A673 (cell line): ENCODE measurements around the gene SLAIN2. TPM values are rescaled to one million over a fixed set of nuclear protein-coding genes. Genes with fewer than 3 reads are reported as not detected.

ENCODE experiments used
- BruUV-seq: library from RNA; stranded (reverse); fragments of 400-500 nt; replicated peaks from 2 replicates; lab custom pipeline; 2021; lab: Mats Ljungman, UMichigan
- CTCF ChIA-PET: fragments of 300-600 bp; sonication (Branson Sonifier 250); formaldehyde crosslinking; loops from one replicate; lab custom pipeline; 2022; ENCODE audit warnings: antibody characterized with exemption; lab: Charles Lee
- POLR2A ChIA-PET: fragments of 300-600 bp; sonication (Branson Sonifier 250); formaldehyde crosslinking; loops from one replicate; lab custom pipeline; 2022; ENCODE audit warnings: antibody characterized with exemption; ENCODE audit not compliant: low non-redundant PET; lab: Charles Lee
- DNase-seq: peaks from one replicate; pipeline ENCODE4 v3.0.0-alpha.2; 2015; ENCODE audit warnings: low spot score
- H3K27ac ChIP-seq: fragments of 200-600 bp; sonication (generic); 2 replicates; pipeline ENCODE4 v1.5.1; 2016; ENCODE audit warnings: mixed run types, low read depth, mild to moderate bottlenecking, mixed read lengths, antibody characterized with exemption, low read length; ENCODE audit not compliant: poor library complexity, severe bottlenecking
- H3K27me3 ChIP-seq: fragments of 200-600 bp; sonication (generic); replicated peaks from 2 replicates; pipeline ENCODE4 v1.6.1; 2017; ENCODE audit warnings: mixed run types, low read depth, mild to moderate bottlenecking, mixed read lengths, antibody characterized with exemption, low read length; ENCODE audit not compliant: insufficient read depth, poor library complexity
- H3K36me3 ChIP-seq: fragments of 200-600 bp; sonication (generic); 2 replicates; pipeline ENCODE4 v1.6.1; 2016; ENCODE audit warnings: mixed run types, mild to moderate bottlenecking, mixed read lengths, antibody characterized with exemption, low read length; ENCODE audit not compliant: insufficient read depth, poor library complexity, severe bottlenecking
- H3K4me1 ChIP-seq: fragments of 200-600 bp; sonication (generic); 2 replicates; pipeline ENCODE4 v1.6.1; 2017; ENCODE audit warnings: mixed run types, mild to moderate bottlenecking, mixed read lengths, antibody characterized with exemption, low read length; ENCODE audit not compliant: insufficient read depth, poor library complexity, severe bottlenecking
- H3K4me3 ChIP-seq: fragments of 200-600 bp; sonication (generic); 2 replicates; pipeline ENCODE4 v1.5.1; 2016; ENCODE audit warnings: low read depth, mixed run types, mild to moderate bottlenecking, mixed read lengths, low read length; ENCODE audit not compliant: poor library complexity, severe bottlenecking
- H3K9me3 ChIP-seq: fragments of 200-600 bp; sonication (generic); 2 replicates; pipeline ENCODE4 v1.6.1; 2016; ENCODE audit warnings: mixed run types, low read depth, mild to moderate bottlenecking, mixed read lengths, antibody characterized with exemption, low read length; ENCODE audit not compliant: poor library complexity, severe bottlenecking
- CTCF ChIP-seq: fragments of 300-800, 200-600 bp; sonication (generic); conservative IDR thresholded peaks from 2 replicates; pipeline ENCODE4 v1.5.1; 2017; ENCODE audit warnings: low read depth, mild to moderate bottlenecking, antibody characterized with exemption, low read length, moderate library complexity, mixed read lengths
- EZH2 ChIP-seq: fragments of 200-600 bp; sonication (generic); IDR thresholded peaks from 2 replicates; pipeline ENCODE4 v1.6.1; 2017; ENCODE audit warnings: borderline replicate concordance, low read depth, mild to moderate bottlenecking, mixed read lengths, antibody characterized with exemption, low read length; ENCODE audit not compliant: poor library complexity, severe bottlenecking
- intact Hi-C: fragments of 100-400 bp; cut with micrococcal nuclease; formaldehyde crosslinking; loops from one replicate; pipeline ENCODE4 v1.10.0; 2022; ENCODE audit not compliant: unreplicated experiment
- total RNA-seq: library from RNA; stranded (reverse); gene quantifications from 2 replicates; pipeline ENCODE4 v1.2.3, GENCODE V29; 2021

SLAIN2 gene
- total RNA-seq, 1 experiment from 2014 or later: 74.0 TPM

GRCh38 chr4:48369771-48370170, 28.4 kb downstream of the SLAIN2 start:
- DNase-seq: no peak
- Histone ChIP-seq H3K27me3 (no peaks in the 10 kb centered on the region), H3K4me3 (no peak overlapping the region), H3K36me3 (no peaks in the 10 kb centered on the region), H3K9me3 (no peaks in the 10 kb centered on the region), H3K27ac (no peak overlapping the region), H3K4me1 (peaks cover 24% of the 10 kb centered on the region)
- BruUV-seq: no TSS peak
- intact Hi-C loops: no loop called here
- CTCF ChIA-PET: no interaction called here
- POLR2A ChIA-PET: no interaction called here
- no peak for TF ChIP-seq EZH2
- TF ChIP-seq CTCF: no peak

- H3K9me3 ChIP-seq: no peaks in the 10 kb centered on the region
- H3K27ac ChIP-seq: no peak overlapping the region
- intact Hi-C loops: no loop called here
- peaks cover 27% of the 10 kb centered on the region for H3K4me1 ChIP-seq
- no TSS peak for BruUV-seq
- TF ChIP-seq EZH2 (no peak), CTCF (no peak)
- DNase-seq: no peak
- ChIA-PET POLR2A (no interaction called here), CTCF (no interaction called here)
- H3K36me3 ChIP-seq: no peaks in the 10 kb centered on the region
- H3K4me3 ChIP-seq: no peak overlapping the region
- no peaks in the 10 kb centered on the region for H3K27me3 ChIP-seq
Measured at GRCh38 chr4:48370260-48371134, 29.2 kb downstream of the SLAIN2 start.

GRCh38 chr4:48372272-48372671, 30.9 kb downstream of the SLAIN2 start:
- H3K27me3 ChIP-seq: no peaks in the 10 kb centered on the region
- H3K27ac ChIP-seq: no peak overlapping the region
- intact Hi-C loops: no loop called here
- H3K4me1 ChIP-seq: peaks cover 27% of the 10 kb centered on the region
- H3K4me3 ChIP-seq: no peak overlapping the region
- POLR2A ChIA-PET: no interaction called here
- no peak for TF ChIP-seq CTCF
- no peak for TF ChIP-seq EZH2
- no peak for DNase-seq
- CTCF ChIA-PET: no interaction called here
- H3K9me3 ChIP-seq: no peaks in the 10 kb centered on the region
- no peaks in the 10 kb centered on the region for H3K36me3 ChIP-seq
- no TSS peak for BruUV-seq
